Measurements from ENCODE around the gene PPFIA2.

DNA sequence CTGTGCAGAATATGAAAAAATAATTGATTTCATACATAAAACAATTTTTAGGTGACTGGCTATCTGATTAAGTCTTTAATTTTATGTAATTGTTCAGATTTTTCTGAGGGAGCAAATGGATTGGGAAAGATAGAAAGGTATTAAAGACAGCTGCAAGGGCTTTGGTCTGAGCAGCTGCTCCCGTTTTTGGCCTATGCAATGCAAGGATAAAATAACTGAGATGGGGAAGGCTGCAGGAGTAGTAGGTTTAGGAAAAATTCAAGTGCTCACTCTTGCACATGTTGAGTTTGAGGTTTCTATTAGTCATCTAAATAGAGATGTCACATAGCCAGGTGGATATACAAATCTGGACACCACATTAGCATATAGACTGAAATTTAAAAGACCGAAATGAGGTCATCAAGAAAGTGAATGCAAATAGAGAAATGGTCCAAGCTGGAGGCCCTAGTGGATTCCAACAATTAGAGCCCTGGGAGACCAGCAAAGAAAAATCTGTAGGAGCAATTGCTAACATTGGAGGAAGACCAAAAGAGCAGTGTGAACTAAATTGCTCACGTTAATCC, 144.0 kb downstream of the PPFIA2 start:
- TF ChIP-seq POLR2AphosphoS5 (IDR thresholded peaks at IDR 0.05; ENCODE audit: borderline replicate concordance, low read depth, low read length): no peak
- no peak for TF ChIP-seq EZH2 (IDR thresholded peaks at IDR 0.05)
